GM23338 (cell line): Measurements from ENCODE around the gene VTA1. TPM values are rescaled to one million over a fixed set of nuclear protein-coding genes. Genes with fewer than 3 reads are reported as not detected.

ENCODE experiments used
- ATAC-seq: fragments of 200-7000 bp; cut with Tn5 transposase; 3 replicates; pipeline ENCODE4 v1.9.1; 2020
- DNase-seq: peaks from one replicate; pipeline ENCODE4 v3.0.0-alpha.2; 2015; ENCODE audit warnings: low spot score
- H2AFZ ChIP-seq: fragments of 200-600 bp; sonication (generic); 2 replicates; pipeline ENCODE4 v1.8.0; 2016; ENCODE audit warnings: antibody characterized with exemption, mild to moderate bottlenecking, moderate library complexity
- H3F3A ChIP-seq: fragments of 200-600 bp; sonication (generic); replicated peaks from 2 replicates; pipeline ENCODE4 v1.8.0; 2017; ENCODE audit warnings: antibody characterized with exemption, mixed run types, low read depth
- H3K27ac ChIP-seq: fragments of 200-600 bp; sonication (generic); 2 replicates; pipeline ENCODE4 v1.6.1; 2016; ENCODE audit warnings: low read depth
- H3K27me3 ChIP-seq: fragments of 200-600 bp; sonication (generic); 2 replicates; pipeline ENCODE4 v1.8.0; 2016; ENCODE audit warnings: mild to moderate bottlenecking, mixed run types, moderate library complexity; ENCODE audit not compliant: insufficient read depth
- H3K36me3 ChIP-seq: fragments of 200-600 bp; sonication (generic); 2 replicates; pipeline ENCODE4 v1.8.0; 2016; ENCODE audit warnings: mild to moderate bottlenecking; ENCODE audit not compliant: insufficient read depth
- H3K4me1 ChIP-seq: fragments of 200-600 bp; sonication (generic); 2 replicates; pipeline ENCODE4 v1.8.0; 2016; ENCODE audit warnings: mild to moderate bottlenecking, moderate library complexity; ENCODE audit not compliant: insufficient read depth
- H3K4me2 ChIP-seq: fragments of 200-600 bp; sonication (generic); 2 replicates; pipeline ENCODE4 v1.7.1; 2017; ENCODE audit warnings: mixed run types
- H3K4me3 ChIP-seq: fragments of 200-600 bp; sonication (generic); 2 replicates; pipeline ENCODE4 v1.6.1; 2016; ENCODE audit warnings: mixed run types
- H3K79me2 ChIP-seq: fragments of 200-600 bp; sonication (generic); replicated peaks from 2 replicates; pipeline ENCODE4 v1.8.0; 2017; ENCODE audit warnings: mild to moderate bottlenecking; ENCODE audit not compliant: insufficient read depth
- H3K9me2 ChIP-seq: fragments of 200-600 bp; sonication (generic); 2 replicates; pipeline ENCODE4 v1.8.0; 2017; ENCODE audit not compliant: insufficient read depth
- H4K20me1 ChIP-seq: fragments of 200-600 bp; sonication (generic); replicated peaks from 2 replicates; pipeline ENCODE4 v1.8.0; 2017; ENCODE audit warnings: mild to moderate bottlenecking; ENCODE audit not compliant: insufficient read depth
- H3K27ac Mint-ChIP-seq: 2 replicates; pipeline ENCODE4 v1.8.0; 2020; ENCODE audit warnings: inconsistent platforms, mild to moderate bottlenecking, moderate library complexity, mixed read lengths
- H3K27me3 Mint-ChIP-seq: 3 replicates; pipeline ENCODE4 v1.8.0; 2022; ENCODE audit warnings: low read depth, mild to moderate bottlenecking, moderate library complexity, mixed read lengths, inconsistent platforms; ENCODE audit not compliant: insufficient read depth, poor library complexity
- H3K36me3 Mint-ChIP-seq: 3 replicates; pipeline ENCODE4 v1.8.0; 2021; ENCODE audit warnings: low read depth, mild to moderate bottlenecking, inconsistent platforms, moderate library complexity, mixed read lengths
- H3K4me1 Mint-ChIP-seq: 3 replicates; pipeline ENCODE4 v1.8.0; 2020; ENCODE audit warnings: mild to moderate bottlenecking, inconsistent platforms, mixed read lengths
- H3K4me3 Mint-ChIP-seq: 3 replicates; pipeline ENCODE4 v1.8.0; 2021; ENCODE audit warnings: moderate library complexity, mild to moderate bottlenecking, inconsistent platforms, mixed read lengths
- H3K9me3 Mint-ChIP-seq: 3 replicates; pipeline ENCODE4 v1.8.0; 2020; ENCODE audit warnings: moderate library complexity, mild to moderate bottlenecking, inconsistent platforms, mixed read lengths
- JUNB ChIP-seq: IDR thresholded peaks from one replicate; pipeline ENCODE4 v1.6.1; 2016; ENCODE audit warnings: antibody characterized with exemption; ENCODE audit not compliant: unreplicated experiment
- NANOG ChIP-seq: IDR thresholded peaks from 2 replicates; pipeline ENCODE4 v1.6.1; 2016; ENCODE audit warnings: antibody characterized with exemption, borderline replicate concordance
- ZNF462 ChIP-seq: fragments of 250-450 bp; sonication (Bioruptor Pico); IDR thresholded peaks from 2 replicates; pipeline ENCODE4 v1.5.0; 2020; ENCODE audit warnings: mild to moderate bottlenecking, moderate library complexity
- polyA plus RNA-seq: library from polyadenylated mRNA; unstranded; fragments of >200 nt; fragmentation: Nextera tagmentation; extraction: Ambion mirVana; gene quantifications from 2 replicates; pipeline ENCODE4 v1.2.1, GENCODE V29; 2016
- total RNA-seq: library from RNA; depleted of rRNA; stranded (reverse); fragments of >200 nt; shearing (Covaris generic); gene quantifications from 2 replicates; pipeline ENCODE4 v1.2.3, GENCODE V29; 2014

The VTA1 gene
- total and polyA plus RNA-seq, 2 experiments from 2014 or later = 102 to 104 TPM

DNA sequence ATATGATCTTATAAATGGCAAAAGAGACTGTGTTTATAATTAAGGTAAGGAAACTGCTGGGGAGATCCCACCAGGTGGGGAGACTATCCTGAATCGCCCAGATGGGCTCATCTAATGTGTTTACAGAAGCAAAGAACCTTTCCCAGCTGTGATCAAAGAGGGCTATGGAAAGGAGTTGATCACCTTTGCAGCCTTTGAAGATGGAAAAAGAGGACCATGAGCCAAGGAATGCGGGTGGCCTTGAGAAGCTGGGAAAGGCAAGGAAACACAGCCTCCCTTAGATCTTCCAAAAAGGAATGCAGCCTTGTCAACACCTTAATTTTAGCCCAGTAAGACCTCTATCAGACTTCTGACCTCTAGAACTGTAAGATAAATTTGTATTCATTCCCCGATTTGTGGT lies 88.2 kb downstream of the VTA1 start:
- Histone ChIP-seq H3K79me2 (no peaks in the 10 kb centered on the region), H2AFZ (no peak overlapping the region), H3K4me3 (no peak overlapping the region), H3K27ac (no peak overlapping the region), H3K9me2 (no peaks in the 10 kb centered on the region), H3K4me2 (peak overlapping the region; percentile 21; the same call in 1 of the 2 replicates), H3K4me1 (peaks cover 15% of the 10 kb centered on the region), H4K20me1 (no peaks in the 10 kb centered on the region), H3F3A (no peaks in the 10 kb centered on the region), H3K27me3 (no peaks in the 10 kb centered on the region), H3K36me3 (no peaks in the 10 kb centered on the region)
- H3K27me3 Mint-ChIP-seq = no peaks in the 10 kb centered on the region
- no peak overlapping the region for H3K27ac Mint-ChIP-seq
- H3K4me1 Mint-ChIP-seq = peaks cover 7% of the 10 kb centered on the region; the same call in 1 of the 3 replicates
- no peak overlapping the region for H3K4me3 Mint-ChIP-seq
- peak; percentile 19 for DNase-seq
- ATAC-seq = peak; percentile 38; the same call in 2 of the 3 replicates
- TF ChIP-seq ZNF462 = 0 out of 2 replicates have a peak, but pooled peaks have one; percentile 58
- no peak for TF ChIP-seq JUNB
- TF ChIP-seq NANOG = peak; percentile 62; the same call in 1 of the 2 replicates
- H3K9me3 Mint-ChIP-seq = no peaks in the 10 kb centered on the region
- H3K36me3 Mint-ChIP-seq = no peaks in the 10 kb centered on the region

DNA sequence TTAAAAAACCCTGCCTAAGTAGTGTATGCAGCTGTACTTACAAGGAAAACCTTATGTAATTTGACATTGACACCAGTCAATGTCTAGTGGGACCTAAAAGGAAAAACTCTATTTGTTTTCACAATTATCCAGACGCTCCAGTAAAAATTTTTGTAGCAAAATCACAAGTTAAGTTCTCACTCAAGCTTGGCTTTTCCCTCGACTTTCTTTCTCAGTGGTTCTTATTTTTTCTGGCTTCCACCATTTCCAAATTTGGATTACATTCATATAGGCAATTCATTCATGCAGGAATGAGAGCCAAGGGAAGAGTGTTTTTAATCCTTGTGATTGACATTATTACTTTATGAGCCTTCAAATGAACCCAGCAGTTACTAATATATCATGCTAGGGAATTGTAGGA lies 88.7 kb downstream of the VTA1 start:
- Histone ChIP-seq H3K36me3 (no peaks in the 10 kb centered on the region), H2AFZ (no peak overlapping the region), H3K9me2 (no peaks in the 10 kb centered on the region), H3K27me3 (no peaks in the 10 kb centered on the region), H3K4me2 (no peak overlapping the region; the same call in 1 of the 2 replicates), H3K4me1 (peaks cover 15% of the 10 kb centered on the region), H3K27ac (no peak overlapping the region), H3K79me2 (no peaks in the 10 kb centered on the region), H4K20me1 (no peaks in the 10 kb centered on the region), H3K4me3 (no peak overlapping the region), H3F3A (no peaks in the 10 kb centered on the region)
- no peaks in the 10 kb centered on the region for H3K36me3 Mint-ChIP-seq
- H3K4me3 Mint-ChIP-seq = no peak overlapping the region
- H3K27ac Mint-ChIP-seq = no peak overlapping the region
- no peaks in the 10 kb centered on the region for H3K9me3 Mint-ChIP-seq
- DNase-seq (no peak), ATAC-seq (no peak)
- H3K4me1 Mint-ChIP-seq = peaks cover 7% of the 10 kb centered on the region; the same call in 1 of the 3 replicates
- H3K27me3 Mint-ChIP-seq = no peaks in the 10 kb centered on the region
- no peak for TF ChIP-seq ZNF462
